ENCODE data around the gene HOXA2. TPM values are rescaled to one million over a fixed set of nuclear protein-coding genes. Genes with fewer than 3 reads are reported as not detected.

Gene HOXA2
- total and polyA plus RNA-seq, 2 of the 13 experiments (the other 11 are each of a cell fraction or from before 2014, with no cell fraction given): 0.22 to 0.29 TPM

GRCh38 chr7:27122077-27122910 lies 19.8 kb upstream of the HOXA2 start (continued):
- TF ChIP-seq CEBPB (IDR thresholded peaks at IDR 0.05; ENCODE audit: borderline replicate concordance, low read depth, low read length) (no peak), ZNF441 (CRISPR knock-in tag; IDR thresholded peaks at IDR 0.05; ENCODE audit: borderline replicate concordance) (no peak; the same call in 1 of the 2 replicates), ATF7 (IDR thresholded peaks at IDR 0.05) (no peak), ATF7 (CRISPR knock-in tag; IDR thresholded peaks at IDR 0.05) (no peak; the same call in 1 of the 2 replicates), MIXL1 (CRISPR knock-in tag; IDR thresholded peaks at IDR 0.05) (no peak), RFX3 (CRISPR knock-in tag; IDR thresholded peaks at IDR 0.05) (peak; percentile 56), ZNF296 (CRISPR knock-in tag; conservative IDR thresholded peaks at IDR 0.05) (0 out of 2 replicates have a peak, but pooled peaks have one; percentile 6), DR1 (CRISPR knock-in tag; IDR thresholded peaks at IDR 0.05) (peak; percentile 80; the same call in 1 of the 2 replicates), BRD4 (CRISPR knock-in tag; IDR thresholded peaks at IDR 0.05) (peak; percentile 92), SNRNP70 (IDR thresholded peaks at IDR 0.05; ENCODE audit: low read depth, low read length) (no peak), CENPX (CRISPR knock-in tag; IDR thresholded peaks at IDR 0.05) (no peak), BRF2 (CRISPR knock-in tag; IDR thresholded peaks at IDR 0.05) (peak; percentile 51; the same call in 1 of the 2 replicates), TBP (CRISPR knock-in tag; IDR thresholded peaks at IDR 0.05) (no peak), RXRB (CRISPR knock-in tag; IDR thresholded peaks at IDR 0.05; ENCODE audit: borderline replicate concordance) (peak; percentile 58; the same call in 1 of the 2 replicates), ZNF710 (CRISPR knock-in tag; IDR thresholded peaks at IDR 0.05; ENCODE audit: borderline replicate concordance) (peak; percentile 54; the same call in 1 of the 2 replicates)
- TF ChIP-seq, protein P1, sequence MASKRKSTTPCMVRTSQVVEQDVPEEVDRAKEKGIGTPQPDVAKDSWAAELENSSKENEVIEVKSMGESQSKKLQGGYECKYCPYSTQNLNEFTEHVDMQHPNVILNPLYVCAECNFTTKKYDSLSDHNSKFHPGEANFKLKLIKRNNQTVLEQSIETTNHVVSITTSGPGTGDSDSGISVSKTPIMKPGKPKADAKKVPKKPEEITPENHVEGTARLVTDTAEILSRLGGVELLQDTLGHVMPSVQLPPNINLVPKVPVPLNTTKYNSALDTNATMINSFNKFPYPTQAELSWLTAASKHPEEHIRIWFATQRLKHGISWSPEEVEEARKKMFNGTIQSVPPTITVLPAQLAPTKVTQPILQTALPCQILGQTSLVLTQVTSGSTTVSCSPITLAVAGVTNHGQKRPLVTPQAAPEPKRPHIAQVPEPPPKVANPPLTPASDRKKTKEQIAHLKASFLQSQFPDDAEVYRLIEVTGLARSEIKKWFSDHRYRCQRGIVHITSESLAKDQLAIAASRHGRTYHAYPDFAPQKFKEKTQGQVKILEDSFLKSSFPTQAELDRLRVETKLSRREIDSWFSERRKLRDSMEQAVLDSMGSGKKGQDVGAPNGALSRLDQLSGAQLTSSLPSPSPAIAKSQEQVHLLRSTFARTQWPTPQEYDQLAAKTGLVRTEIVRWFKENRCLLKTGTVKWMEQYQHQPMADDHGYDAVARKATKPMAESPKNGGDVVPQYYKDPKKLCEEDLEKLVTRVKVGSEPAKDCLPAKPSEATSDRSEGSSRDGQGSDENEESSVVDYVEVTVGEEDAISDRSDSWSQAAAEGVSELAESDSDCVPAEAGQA (IDR thresholded peaks at IDR 0.05; ENCODE audit: low read depth): no peak; the same call in 1 of the 2 replicates
- TF ChIP-seq, protein P1 (CRISPR knock-in tag; IDR thresholded peaks at IDR 0.05; ENCODE audit: borderline replicate concordance): no peak
- TF ChIP-seq, protein P2, sequence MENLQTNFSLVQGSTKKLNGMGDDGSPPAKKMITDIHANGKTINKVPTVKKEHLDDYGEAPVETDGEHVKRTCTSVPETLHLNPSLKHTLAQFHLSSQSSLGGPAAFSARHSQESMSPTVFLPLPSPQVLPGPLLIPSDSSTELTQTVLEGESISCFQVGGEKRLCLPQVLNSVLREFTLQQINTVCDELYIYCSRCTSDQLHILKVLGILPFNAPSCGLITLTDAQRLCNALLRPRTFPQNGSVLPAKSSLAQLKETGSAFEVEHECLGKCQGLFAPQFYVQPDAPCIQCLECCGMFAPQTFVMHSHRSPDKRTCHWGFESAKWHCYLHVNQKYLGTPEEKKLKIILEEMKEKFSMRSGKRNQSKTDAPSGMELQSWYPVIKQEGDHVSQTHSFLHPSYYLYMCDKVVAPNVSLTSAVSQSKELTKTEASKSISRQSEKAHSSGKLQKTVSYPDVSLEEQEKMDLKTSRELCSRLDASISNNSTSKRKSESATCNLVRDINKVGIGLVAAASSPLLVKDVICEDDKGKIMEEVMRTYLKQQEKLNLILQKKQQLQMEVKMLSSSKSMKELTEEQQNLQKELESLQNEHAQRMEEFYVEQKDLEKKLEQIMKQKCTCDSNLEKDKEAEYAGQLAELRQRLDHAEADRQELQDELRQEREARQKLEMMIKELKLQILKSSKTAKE (CRISPR knock-in tag; IDR thresholded peaks at IDR 0.05; ENCODE audit: borderline replicate concordance): peak; percentile 66

Data from HepG2 (cell line).